GM12891 (cell line): Measurements from ENCODE around the gene DNAJC4.

Experiments
- POLR2A ChIP-seq: IDR thresholded peaks from 2 replicates; pipeline ENCODE4 v1.6.1; 2011; ENCODE audit warnings: low read depth, low read length, control low read depth
- POLR2AphosphoS5 ChIP-seq: IDR thresholded peaks from 2 replicates; pipeline ENCODE4 v1.6.1; 2011; ENCODE audit warnings: low read depth, low read length, control low read depth
- POU2F2 ChIP-seq: IDR thresholded peaks from 2 replicates; pipeline ENCODE4 v1.6.1; 2011; ENCODE audit warnings: low read depth, mild to moderate bottlenecking, control low read depth, low read length, moderate library complexity
- TAF1 ChIP-seq: IDR thresholded peaks from 2 replicates; pipeline ENCODE4 v1.6.1; 2011; ENCODE audit warnings: low read depth, low read length, control low read depth

DNA sequence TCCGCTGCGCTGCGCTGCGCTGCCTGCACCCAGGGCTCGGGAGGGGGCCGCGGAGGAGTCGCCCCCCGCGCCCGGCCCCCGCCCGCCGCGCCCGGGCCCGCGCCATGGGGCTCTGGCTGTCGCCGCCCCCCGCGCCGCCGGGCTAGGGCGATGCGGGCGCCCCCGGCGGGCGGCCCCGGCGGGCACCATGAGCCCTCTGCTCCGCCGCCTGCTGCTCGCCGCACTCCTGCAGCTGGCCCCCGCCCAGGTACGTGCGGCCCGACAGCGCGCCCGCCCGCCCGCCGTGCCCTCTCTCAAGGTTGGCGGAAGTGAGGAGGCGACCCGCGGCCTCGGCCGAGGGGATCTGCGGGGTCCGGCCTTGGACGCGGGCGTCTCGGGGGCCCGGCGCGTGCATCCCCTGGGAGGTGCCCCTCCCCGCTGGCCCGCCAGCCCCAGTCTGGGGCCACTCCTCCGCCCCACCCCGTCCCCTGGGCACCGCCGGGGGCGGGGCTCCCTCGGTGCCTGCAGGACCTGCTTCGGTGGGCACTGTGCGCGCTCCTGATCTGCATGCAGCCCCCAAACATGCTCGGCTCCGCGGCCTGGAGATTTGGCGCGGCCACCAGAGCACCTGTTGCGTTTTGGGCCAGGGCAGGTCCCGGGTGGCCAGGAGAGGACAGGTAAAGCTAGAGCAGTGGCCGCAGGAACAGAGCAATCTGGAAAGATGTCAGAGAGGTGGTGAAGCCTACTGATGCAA is 4.5 kb downstream of the DNAJC4 start:
- TF ChIP-seq POLR2AphosphoS5 (no peak), POLR2A (no peak), POU2F2 (no peak), TAF1 (0 out of 2 replicates have a peak, but pooled peaks have one; percentile 13)
